Gastrocnemius medialis (tissue), 4 donors: ENCODE measurements around the gene OPCML. TPM values are rescaled to one million over a fixed set of nuclear protein-coding genes. Genes with fewer than 3 reads are reported as not detected.

Experiments
- ATAC-seq, 2 donors: fragments of 150-250 bp; one replicate each; pipeline ENCODE4 v1.9.1; 2016
- DNase-seq, 2 donors: peaks; one replicate each; pipeline ENCODE4 v3.0.0-alpha.2; 2019
- H3K27ac ChIP-seq, 4 donors: fragments of 200-600 bp; sonication (generic); 1 replicate in 1 of 4; 2 replicates in 3 of 4; pipeline ENCODE4 v1.5.1; 2016 to 2018; ENCODE audit warnings: mild to moderate bottlenecking in 2 of 4, moderate library complexity in 1 of 4
- H3K27me3 ChIP-seq, 3 donors: fragments of 200-600 bp; sonication (generic) in 2 of 3; 1 replicate in 1 of 3; 2 replicates in 2 of 3; pipeline versions ENCODE4 v1.5.1 to v1.6.0; 2016 to 2019; ENCODE audit warnings: mild to moderate bottlenecking in 1 of 3, moderate library complexity in 1 of 3
- H3K36me3 ChIP-seq, 2 donors: fragments of 200-600 bp; sonication (generic) in 1 of 2; one replicate each; pipeline ENCODE4 v1.5.1; 2017 to 2018
- H3K4me1 ChIP-seq, 2 donors: fragments of 200-600 bp; sonication (generic) in 1 of 2; one replicate each; pipeline ENCODE4 v1.5.1; 2016 to 2017; ENCODE audit warnings: mild to moderate bottlenecking in 2 of 2
- H3K4me3 ChIP-seq, 4 donors: fragments of 200-600 bp; sonication (generic) in 3 of 4; 1 replicate in 1 of 4; 2 replicates in 3 of 4; pipeline ENCODE4 v1.5.1; 2016 to 2019; ENCODE audit warnings: mild to moderate bottlenecking in 2 of 4
- H3K9me3 ChIP-seq, 3 donors: fragments of 200-600 bp; sonication (generic) in 2 of 3; 1 replicate in 1 of 3; 2 replicates in 2 of 3; pipeline ENCODE4 v1.5.1; 2016 to 2019
- POLR2A ChIP-seq, 2 donors: fragments of 450-650 bp; IDR thresholded peaks; one replicate each; pipeline ENCODE4 v1.6.1; 2017; ENCODE audit warnings: antibody characterized with exemption in 2 of 2, mild to moderate bottlenecking in 2 of 2, moderate library complexity in 2 of 2
- in situ Hi-C, 4 donors: fragments of 200-750 bp; cut with MboI; loops; one replicate each; pipeline versions ENCODE4 v1.15.0 to v1.8.0; 2017; ENCODE audit warnings: low sequenced_read_pairs in 4 of 4
- intact Hi-C: fragments of 100-400 bp; cut with DNase I; formaldehyde crosslinking; loops from one replicate; pipeline ENCODE4 v1.15.1; 2023; ENCODE audit warnings: low total_unique reads
- total RNA-seq, 4 donors: library from RNA; depleted of rRNA; stranded (reverse); fragments of >200 nt; gene quantifications; one replicate each; pipeline versions ENCODE4 v1.1.0 to v1.2.3, GENCODE V29; 2016
- TF ChIP-seq, protein P1 (sequence below), 5 experiments: fragments of 450-650 bp in 3 of 5; fragments of 200-600 bp in 2 of 5; sonication (generic) in 2 of 5; IDR thresholded peaks in 4 of 5; conservative IDR thresholded peaks in 1 of 5; 1 replicate in 4 of 5; 2 replicates in 1 of 5; pipeline ENCODE4 v1.5.1; 2016 to 2019; ENCODE audit warnings: antibody characterized with exemption in 5 of 5, mild to moderate bottlenecking in 3 of 5, moderate library complexity in 3 of 5

The OPCML gene
- total RNA-seq, 4 donors from 2014 or later: not detected

DNA sequence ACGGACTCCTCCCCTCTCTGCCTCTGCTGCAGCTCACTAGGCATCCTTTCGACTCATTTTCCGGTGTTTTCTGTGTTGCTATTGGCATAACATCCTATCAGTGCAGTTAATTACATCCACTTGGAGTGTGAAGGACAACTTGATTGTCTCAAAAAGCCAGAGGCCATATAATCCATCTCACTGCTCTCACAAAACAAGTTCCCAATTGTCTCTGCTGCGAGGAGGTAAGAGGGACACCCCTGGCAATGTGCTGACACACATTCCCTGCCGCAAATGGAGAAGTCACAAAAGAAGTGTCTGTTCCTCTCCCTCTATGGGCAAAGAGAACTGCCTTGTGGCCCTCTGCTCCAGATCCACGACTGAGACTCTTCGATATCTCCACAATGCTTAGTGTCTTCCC, 618.4 kb downstream of the OPCML start:
- no peaks in the 10 kb centered on the region for H3K27me3 ChIP-seq
- no peaks in the 10 kb centered on the region for H3K9me3 ChIP-seq
- intact Hi-C loops: no loop called here
- TF ChIP-seq, protein P1, sequence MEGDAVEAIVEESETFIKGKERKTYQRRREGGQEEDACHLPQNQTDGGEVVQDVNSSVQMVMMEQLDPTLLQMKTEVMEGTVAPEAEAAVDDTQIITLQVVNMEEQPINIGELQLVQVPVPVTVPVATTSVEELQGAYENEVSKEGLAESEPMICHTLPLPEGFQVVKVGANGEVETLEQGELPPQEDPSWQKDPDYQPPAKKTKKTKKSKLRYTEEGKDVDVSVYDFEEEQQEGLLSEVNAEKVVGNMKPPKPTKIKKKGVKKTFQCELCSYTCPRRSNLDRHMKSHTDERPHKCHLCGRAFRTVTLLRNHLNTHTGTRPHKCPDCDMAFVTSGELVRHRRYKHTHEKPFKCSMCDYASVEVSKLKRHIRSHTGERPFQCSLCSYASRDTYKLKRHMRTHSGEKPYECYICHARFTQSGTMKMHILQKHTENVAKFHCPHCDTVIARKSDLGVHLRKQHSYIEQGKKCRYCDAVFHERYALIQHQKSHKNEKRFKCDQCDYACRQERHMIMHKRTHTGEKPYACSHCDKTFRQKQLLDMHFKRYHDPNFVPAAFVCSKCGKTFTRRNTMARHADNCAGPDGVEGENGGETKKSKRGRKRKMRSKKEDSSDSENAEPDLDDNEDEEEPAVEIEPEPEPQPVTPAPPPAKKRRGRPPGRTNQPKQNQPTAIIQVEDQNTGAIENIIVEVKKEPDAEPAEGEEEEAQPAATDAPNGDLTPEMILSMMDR (IDR thresholded peaks at IDR 0.05 in 4 of 5, conservative IDR thresholded peaks at IDR 0.05 in 1 of 5): no peak
- TF ChIP-seq POLR2A (IDR thresholded peaks at IDR 0.05): no peak
- DNase-seq: no peak
- no peak overlapping the region for H3K4me3 ChIP-seq
- no peak overlapping the region for H3K27ac ChIP-seq
- H3K36me3 ChIP-seq: no peaks in the 10 kb centered on the region
- H3K4me1 ChIP-seq: no peaks in the 10 kb centered on the region
- no peak for ATAC-seq
- in situ Hi-C loops: no loop called here

DNA sequence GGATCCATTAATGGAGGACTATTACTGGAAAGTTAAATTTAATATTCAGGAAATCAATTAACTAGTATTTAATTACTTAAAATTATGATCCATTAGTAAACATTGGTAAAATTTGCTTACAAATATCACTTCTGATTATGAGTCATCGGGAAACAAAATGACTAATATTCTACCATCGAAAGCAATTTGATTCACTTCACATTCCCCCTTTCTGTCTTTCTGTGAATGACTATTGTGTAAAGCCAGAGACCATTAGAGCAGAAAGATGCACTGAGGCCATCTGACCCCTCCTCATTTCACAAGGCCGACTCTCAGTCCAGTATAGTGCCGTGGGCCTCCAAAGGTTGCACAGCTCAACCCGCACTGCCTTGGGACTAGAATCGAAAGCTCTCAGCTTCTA, 619.0 kb downstream of the OPCML start:
- DNase-seq: no peak
- no peak for ATAC-seq
- no peaks in the 10 kb centered on the region for H3K36me3 ChIP-seq
- no peaks in the 10 kb centered on the region for H3K9me3 ChIP-seq
- H3K27ac ChIP-seq: no peak overlapping the region
- in situ Hi-C loops (no loop called here), intact Hi-C loops (no loop called here)
- no peaks in the 10 kb centered on the region for H3K4me1 ChIP-seq
- no peak for TF ChIP-seq POLR2A (IDR thresholded peaks at IDR 0.05)
- TF ChIP-seq, protein P1 (IDR thresholded peaks at IDR 0.05 in 4 of 5, conservative IDR thresholded peaks at IDR 0.05 in 1 of 5): no peak
- H3K4me3 ChIP-seq: no peak overlapping the region
- no peaks in the 10 kb centered on the region for H3K27me3 ChIP-seq

DNA sequence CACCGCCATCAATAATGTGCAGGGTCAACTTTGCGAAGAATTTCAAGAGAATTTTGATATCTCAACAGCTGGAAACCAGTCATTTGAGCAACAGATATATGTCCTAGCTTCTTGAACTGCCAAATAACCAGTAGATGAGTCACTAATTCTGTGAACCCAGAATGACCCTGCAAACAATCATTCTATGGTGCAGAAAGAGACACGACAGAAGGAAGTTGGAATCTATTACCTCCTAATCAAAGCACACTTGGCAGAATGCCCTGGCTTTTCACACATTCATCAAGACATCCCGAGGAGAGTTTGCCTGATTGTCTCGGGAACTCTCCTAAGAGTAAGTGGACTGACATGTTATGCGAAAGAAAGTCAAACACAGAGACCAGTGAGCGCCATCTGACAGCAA, 621.1 kb downstream of the OPCML start:
- H3K27ac ChIP-seq: no peak overlapping the region
- no peaks in the 10 kb centered on the region for H3K27me3 ChIP-seq
- in situ Hi-C loops: no loop called here
- no peak for ATAC-seq
- DNase-seq: no peak
- H3K4me1 ChIP-seq: no peaks in the 10 kb centered on the region
- H3K36me3 ChIP-seq: no peaks in the 10 kb centered on the region
- TF ChIP-seq, protein P1 (IDR thresholded peaks at IDR 0.05 in 4 of 5, conservative IDR thresholded peaks at IDR 0.05 in 1 of 5): no peak
- no peak for TF ChIP-seq POLR2A (IDR thresholded peaks at IDR 0.05)
- H3K9me3 ChIP-seq: no peaks in the 10 kb centered on the region
- intact Hi-C loops: no loop called here
- no peak overlapping the region for H3K4me3 ChIP-seq

DNA sequence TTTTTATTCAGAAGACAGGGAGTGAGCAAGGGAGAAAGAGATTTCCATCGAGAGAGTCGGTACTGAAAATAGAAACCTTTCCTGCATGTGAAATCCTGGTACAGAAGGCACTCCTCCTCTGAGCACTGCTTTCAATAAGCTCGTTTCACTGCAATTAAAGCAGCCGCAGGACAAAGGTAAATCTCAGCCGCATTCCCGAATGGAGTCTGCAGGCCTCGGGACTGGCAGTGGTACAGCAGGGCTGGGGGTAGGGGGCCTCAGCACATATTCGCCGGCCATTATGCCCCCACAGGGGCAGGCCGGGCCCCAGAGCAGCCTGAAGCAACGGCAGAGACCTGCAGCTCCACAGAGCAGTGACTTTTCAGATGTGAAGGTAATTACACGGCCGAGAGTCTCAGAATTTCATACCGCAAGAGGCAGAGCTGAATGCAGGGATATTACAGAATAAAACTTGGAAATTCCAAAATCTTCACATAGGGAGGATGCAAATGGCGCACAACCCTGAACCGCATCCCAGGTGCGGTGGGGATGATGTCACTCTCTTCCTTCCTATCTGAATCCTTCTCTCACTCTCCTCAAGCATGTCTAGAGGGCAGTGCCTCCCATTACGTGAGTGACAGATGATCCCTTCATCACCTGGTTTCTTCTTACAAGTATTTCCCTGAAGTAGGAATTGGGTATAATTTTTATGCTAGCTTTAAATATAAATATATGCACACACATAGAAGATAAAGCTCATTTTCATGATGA, 622.1 kb downstream of the OPCML start:
- ATAC-seq (no peak), DNase-seq (no peak)
- intact Hi-C loops: no loop called here
- no peak for TF ChIP-seq POLR2A (IDR thresholded peaks at IDR 0.05)
- TF ChIP-seq, protein P1 (IDR thresholded peaks at IDR 0.05 in 4 of 5, conservative IDR thresholded peaks at IDR 0.05 in 1 of 5): no peak
- Histone ChIP-seq H3K9me3 (no peaks in the 10 kb centered on the region), H3K4me1 (no peaks in the 10 kb centered on the region), H3K36me3 (no peaks in the 10 kb centered on the region), H3K4me3 (no peak overlapping the region), H3K27me3 (no peaks in the 10 kb centered on the region), H3K27ac (no peak overlapping the region)
- in situ Hi-C loops: no loop called here
